Gastroesophageal sphincter (tissue), 4 donors: ENCODE results near the gene NCOR1. TPM values are rescaled to one million over a fixed set of nuclear protein-coding genes. Genes with fewer than 3 reads are reported as not detected.

Experiments
- ATAC-seq: fragments of 150-250 bp; one replicate; pipeline ENCODE4 v1.9.1; 2016; ENCODE audit warnings: mild to moderate bottlenecking, moderate library complexity
- H3K27ac ChIP-seq, 4 donors: fragments of 200-600 bp; sonication (generic) in 3 of 4; 1 replicate in 3 of 4; 2 replicates in 1 of 4; pipeline ENCODE4 v1.5.1; 2016 to 2019
- H3K27me3 ChIP-seq: fragments of 200-600 bp; sonication (generic); one replicate; pipeline ENCODE4 v1.5.1; 2019
- H3K36me3 ChIP-seq, 2 donors: fragments of 200-600 bp; sonication (generic); one replicate each; pipeline ENCODE4 v1.5.1; 2019; ENCODE audit warnings: control low read depth in 1 of 2
- H3K4me1 ChIP-seq, 3 donors: fragments of 200-600 bp; sonication (generic); 1 replicate in 2 of 3; 2 replicates in 1 of 3; pipeline ENCODE4 v1.5.1; 2016 to 2019; ENCODE audit warnings: control low read depth in 2 of 3
- H3K4me3 ChIP-seq, 2 donors: fragments of 200-600 bp; sonication (generic); one replicate each; pipeline ENCODE4 v1.5.1; 2019; ENCODE audit warnings: mild to moderate bottlenecking in 1 of 2, moderate library complexity in 1 of 2
- H3K9me3 ChIP-seq, 3 donors: fragments of 200-600 bp; sonication (generic); one replicate each; pipeline ENCODE4 v1.5.1; 2017 to 2019; ENCODE audit warnings: control low read depth in 2 of 3
- EP300 ChIP-seq: sonication (generic); formaldehyde crosslinking; IDR thresholded peaks from one replicate; pipeline ENCODE4 v1.6.1; 2017; ENCODE audit warnings: antibody characterized with exemption, mild to moderate bottlenecking
- POLR2A ChIP-seq, 2 donors: fragments of 450-650 bp; IDR thresholded peaks; one replicate each; pipeline ENCODE4 v1.6.1; 2017; ENCODE audit warnings: antibody characterized with exemption in 2 of 2, mild to moderate bottlenecking in 2 of 2, moderate library complexity in 1 of 2
- POLR2AphosphoS5 ChIP-seq: sonication (generic); formaldehyde crosslinking; IDR thresholded peaks from one replicate; pipeline ENCODE4 v1.6.1; 2017; ENCODE audit warnings: antibody characterized with exemption
- WGBS, 2 donors: methylation state at CpG; one replicate each; pipeline ENCODE4 v1.1.5; 2018; ENCODE audit warnings: low coverage in 1 of 2; 5-methylcytosine and 5-hydroxymethylcytosine counted together
- total RNA-seq, 4 donors: library from RNA; depleted of rRNA; stranded (reverse); fragments of >200 nt; gene quantifications; one replicate each; pipeline ENCODE4 v1.1.0, GENCODE V29; 2016
- TF ChIP-seq, protein P1 (sequence below), 4 experiments: fragments of 200-600 bp in 2 of 4; fragments of 450-650 bp in 2 of 4; sonication (generic) in 1 of 4; IDR thresholded peaks; one replicate each; pipeline ENCODE4 v1.5.1; 2017 to 2019; ENCODE audit warnings: antibody characterized with exemption in 4 of 4, mild to moderate bottlenecking in 2 of 4, moderate library complexity in 2 of 4

Gene NCOR1
- total RNA-seq, 4 donors from 2014 or later = 76.3 to 160 (median 108) TPM

DNA sequence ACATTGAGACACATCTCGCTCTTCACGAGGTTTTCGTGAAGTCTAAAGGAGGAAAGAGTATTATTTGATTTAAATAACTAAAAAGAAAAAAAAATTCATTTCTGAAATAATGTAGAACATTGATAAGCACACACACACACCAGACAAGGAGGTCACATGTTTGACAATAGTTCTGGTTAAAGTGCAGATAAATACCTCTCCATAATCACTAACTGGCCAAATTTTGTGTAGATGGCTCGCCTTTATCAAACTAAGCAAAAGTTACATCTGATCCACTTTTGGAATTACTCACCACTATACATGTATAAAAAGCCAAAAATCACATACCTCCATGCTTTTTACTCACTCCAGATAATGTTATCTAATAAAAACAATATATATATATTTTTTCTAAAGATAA lies 106.5 kb downstream of the NCOR1 start:
- TF ChIP-seq POLR2AphosphoS5 (no peak), EP300 (no peak), POLR2A (IDR thresholded peaks at IDR 0.05) (no peak)
- no peak overlapping the region for H3K4me3 ChIP-seq
- peaks cover 0 to 48% of the 10 kb centered on the region in 2 donors for H3K36me3 ChIP-seq
- H3K4me1 ChIP-seq = peaks cover 0 to 8% (median 0%) of the 10 kb centered on the region in 3 donors
- no peaks in the 10 kb centered on the region for H3K27me3 ChIP-seq
- H3K9me3 ChIP-seq = no peaks in the 10 kb centered on the region
- WGBS, 2 donors = 80 to 94% methylated on average over 4 of the region's 4 CpGs
- ATAC-seq = no peak
- no peak overlapping the region for H3K27ac ChIP-seq

DNA sequence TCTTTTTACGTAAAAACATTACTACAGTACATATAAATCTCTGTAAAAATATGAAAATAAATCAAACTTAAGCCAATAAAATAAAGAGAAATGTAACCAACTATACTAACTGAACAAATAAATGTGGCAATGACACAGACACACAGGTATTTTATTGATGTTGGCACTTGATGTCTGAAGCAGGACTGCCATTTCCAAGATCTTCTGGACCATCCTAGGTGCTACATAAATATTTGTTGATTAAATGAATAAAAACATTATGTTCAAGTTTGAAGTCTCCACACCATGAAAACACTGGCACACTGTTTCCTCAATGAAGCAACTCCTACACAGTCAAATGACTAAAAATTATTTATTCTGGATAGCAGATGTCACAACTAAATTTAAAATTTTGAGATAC lies 106.9 kb downstream of the NCOR1 start:
- H3K9me3 ChIP-seq = no peaks in the 10 kb centered on the region
- 88 to 100% methylated on average over 1 of the region's 1 CpG for WGBS, 2 donors
- no peak for ATAC-seq
- no peak overlapping the region for H3K27ac ChIP-seq
- H3K4me1 ChIP-seq = peaks cover 0 to 8% (median 0%) of the 10 kb centered on the region in 3 donors
- TF ChIP-seq POLR2AphosphoS5 = no peak
- no peak for TF ChIP-seq EP300
- TF ChIP-seq POLR2A (IDR thresholded peaks at IDR 0.05) = no peak
- TF ChIP-seq, protein P1, sequence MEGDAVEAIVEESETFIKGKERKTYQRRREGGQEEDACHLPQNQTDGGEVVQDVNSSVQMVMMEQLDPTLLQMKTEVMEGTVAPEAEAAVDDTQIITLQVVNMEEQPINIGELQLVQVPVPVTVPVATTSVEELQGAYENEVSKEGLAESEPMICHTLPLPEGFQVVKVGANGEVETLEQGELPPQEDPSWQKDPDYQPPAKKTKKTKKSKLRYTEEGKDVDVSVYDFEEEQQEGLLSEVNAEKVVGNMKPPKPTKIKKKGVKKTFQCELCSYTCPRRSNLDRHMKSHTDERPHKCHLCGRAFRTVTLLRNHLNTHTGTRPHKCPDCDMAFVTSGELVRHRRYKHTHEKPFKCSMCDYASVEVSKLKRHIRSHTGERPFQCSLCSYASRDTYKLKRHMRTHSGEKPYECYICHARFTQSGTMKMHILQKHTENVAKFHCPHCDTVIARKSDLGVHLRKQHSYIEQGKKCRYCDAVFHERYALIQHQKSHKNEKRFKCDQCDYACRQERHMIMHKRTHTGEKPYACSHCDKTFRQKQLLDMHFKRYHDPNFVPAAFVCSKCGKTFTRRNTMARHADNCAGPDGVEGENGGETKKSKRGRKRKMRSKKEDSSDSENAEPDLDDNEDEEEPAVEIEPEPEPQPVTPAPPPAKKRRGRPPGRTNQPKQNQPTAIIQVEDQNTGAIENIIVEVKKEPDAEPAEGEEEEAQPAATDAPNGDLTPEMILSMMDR (IDR thresholded peaks at IDR 0.05) = no peak
- H3K4me3 ChIP-seq = no peak overlapping the region
- peaks cover 0 to 48% of the 10 kb centered on the region in 2 donors for H3K36me3 ChIP-seq
- H3K27me3 ChIP-seq = no peaks in the 10 kb centered on the region

DNA sequence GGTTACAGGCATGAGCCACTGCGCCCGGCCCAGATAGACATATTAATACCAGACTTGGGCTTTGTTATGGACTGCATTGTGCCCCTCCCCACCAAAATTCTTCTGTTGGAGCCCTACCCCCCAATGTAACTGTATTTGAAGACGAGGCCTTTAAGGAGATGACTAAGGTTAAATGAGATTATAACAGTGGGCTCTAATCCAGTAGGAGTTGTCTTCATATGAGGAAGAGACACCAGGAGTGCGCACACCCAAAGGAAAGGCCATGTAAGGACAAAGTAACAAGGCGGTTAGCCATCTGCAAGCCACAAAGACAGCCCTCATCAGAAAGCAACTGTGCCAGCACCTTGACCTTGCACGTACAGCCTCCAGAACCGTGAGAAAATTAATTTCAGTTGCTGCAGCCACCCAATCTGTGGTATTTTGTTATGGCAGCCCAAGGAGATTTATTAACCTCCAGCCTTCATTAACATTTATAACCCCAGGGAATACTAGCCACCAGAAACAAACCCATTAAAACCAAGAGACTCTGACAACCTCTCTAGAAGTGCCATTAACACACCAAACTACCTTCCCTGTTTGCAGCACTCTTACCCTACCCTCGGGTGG lies 108.1 kb downstream of the NCOR1 start:
- peak overlapping the region in 1 of 4 donors; percentile 13 for H3K27ac ChIP-seq
- no peaks in the 10 kb centered on the region for H3K27me3 ChIP-seq
- H3K4me1 ChIP-seq = peaks cover 0 to 8% (median 0%) of the 10 kb centered on the region in 3 donors
- no peak overlapping the region for H3K4me3 ChIP-seq
- TF ChIP-seq POLR2AphosphoS5 = no peak
- TF ChIP-seq, protein P1 (IDR thresholded peaks at IDR 0.05) = no peak
- no peak for TF ChIP-seq EP300
- TF ChIP-seq POLR2A (IDR thresholded peaks at IDR 0.05) = no peak
- ATAC-seq = peak; percentile 16
- no peaks in the 10 kb centered on the region for H3K9me3 ChIP-seq
- peaks cover 0 to 45% of the 10 kb centered on the region in 2 donors for H3K36me3 ChIP-seq
- 73 to 77% methylated on average over 5 of the region's 8 CpGs for WGBS, 2 donors

DNA sequence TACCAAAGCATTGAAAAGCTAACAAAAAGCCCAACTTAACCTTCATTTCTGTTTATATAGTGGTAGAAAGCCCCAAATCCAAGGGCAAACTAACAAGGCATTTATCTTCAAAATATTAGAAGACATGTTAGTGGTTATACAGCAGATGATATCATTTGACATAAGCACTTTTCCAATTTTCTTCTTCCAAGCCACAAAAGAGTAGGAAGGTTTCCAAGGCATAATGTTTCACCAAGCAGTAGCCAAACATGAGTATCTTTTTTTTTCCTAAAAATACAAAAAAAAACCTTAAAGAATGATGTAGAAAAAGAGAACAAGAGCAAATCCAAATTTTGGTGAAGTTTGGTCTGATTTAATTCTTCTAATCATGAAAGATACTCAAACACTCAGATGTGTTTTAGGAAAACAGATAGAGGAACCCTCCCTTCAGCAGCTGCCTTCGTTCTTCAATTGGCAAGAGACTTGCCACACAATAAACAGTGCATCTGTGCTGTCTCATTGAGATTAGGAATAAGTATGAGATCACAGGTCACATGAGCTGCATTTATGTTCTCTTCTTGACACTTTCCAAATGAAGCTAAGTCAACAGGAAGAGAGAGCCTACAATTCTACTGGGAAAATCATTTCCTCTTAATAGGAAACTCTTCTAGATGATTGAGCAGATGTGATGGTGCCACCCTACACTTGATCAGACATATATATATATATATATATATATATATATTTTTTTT lies 109.0 kb downstream of the NCOR1 start:
- TF ChIP-seq POLR2AphosphoS5 = no peak
- TF ChIP-seq, protein P1 (IDR thresholded peaks at IDR 0.05) = no peak
- TF ChIP-seq POLR2A (IDR thresholded peaks at IDR 0.05) = no peak
- TF ChIP-seq EP300 = no peak
- ATAC-seq = peak; percentile 84

DNA sequence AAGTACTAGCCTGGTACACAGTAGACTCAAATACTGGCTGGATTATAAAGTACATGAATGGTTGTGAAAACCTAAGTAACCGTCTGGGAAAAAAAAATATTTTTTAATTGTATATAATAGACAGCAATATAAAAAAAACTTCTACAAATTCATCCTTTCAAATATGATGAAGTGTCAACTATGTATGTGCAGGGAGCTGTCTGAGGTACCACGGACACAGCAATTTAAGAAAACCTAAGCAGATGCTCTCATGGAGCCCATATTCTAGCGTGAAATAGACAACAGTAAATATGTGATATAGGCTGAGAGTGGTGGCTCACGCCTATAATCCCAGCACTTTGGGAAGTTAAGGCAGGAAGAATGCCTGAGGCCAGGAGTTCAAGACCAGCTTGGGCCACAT lies 111.1 kb downstream of the NCOR1 start:
- no peaks in the 10 kb centered on the region for H3K9me3 ChIP-seq
- peaks cover 0 to 73% of the 10 kb centered on the region in 2 donors for H3K36me3 ChIP-seq
- ATAC-seq = no peak
- peaks cover 0 to 8% (median 0%) of the 10 kb centered on the region in 3 donors for H3K4me1 ChIP-seq
- no peak for TF ChIP-seq POLR2AphosphoS5
- no peak for TF ChIP-seq EP300
- TF ChIP-seq, protein P1 (IDR thresholded peaks at IDR 0.05) = no peak
- TF ChIP-seq POLR2A (IDR thresholded peaks at IDR 0.05) = no peak
- no peak overlapping the region for H3K4me3 ChIP-seq
- 90 to 91% methylated on average over 4 of the region's 4 CpGs for WGBS, 2 donors
- H3K27ac ChIP-seq = no peak overlapping the region
- H3K27me3 ChIP-seq = no peaks in the 10 kb centered on the region

More for the DNA sequence above, 109.0 kb downstream of the NCOR1 start:
- H3K9me3 ChIP-seq = no peaks in the 10 kb centered on the region
- 16 to 17% methylated on average over 1 of the region's 1 CpG for WGBS, 2 donors
- H3K36me3 ChIP-seq = peaks cover 0 to 53% of the 10 kb centered on the region in 2 donors
- no peaks in the 10 kb centered on the region for H3K27me3 ChIP-seq
- H3K4me1 ChIP-seq = peaks cover 0 to 8% (median 0%) of the 10 kb centered on the region in 3 donors
- H3K27ac ChIP-seq = peak overlapping the region in 2 of 4 donors; percentile 54 to 58
- H3K4me3 ChIP-seq = no peak overlapping the region
